Stromal cell of bone marrow (primary cell): ENCODE results near the gene SMPD1.
A peak's percentile ranks its signal among the peaks of the same experiment; 100 is the strongest.

Source experiments
- DNase-seq: peaks from one replicate; pipeline ENCODE4 v3.0.0-alpha.2; 2012; ENCODE audit warnings: low read depth

SMPD1 gene

GRCh38 chr11:6414874-6415328 is 24.6 kb downstream of the SMPD1 start:
- DNase-seq: no peak

- no peak for DNase-seq
Observed at GRCh38 chr11:6415797-6416196, 25.5 kb downstream of the SMPD1 start.

GRCh38 chr11:6417907-6418556 is 27.8 kb downstream of the SMPD1 start:
- no peak for DNase-seq

GRCh38 chr11:6418557-6419008 is 28.3 kb downstream of the SMPD1 start:
- DNase-seq: no peak

- peak; percentile 33 for DNase-seq
Observed at GRCh38 chr11:6419009-6419631, 28.8 kb downstream of the SMPD1 start, which contains the start of gene APBB1. TSS of gene APBB1 (minus strand) at chr11:6419094. CDS start at chr11:6411347, 7,747 bp downstream.

- DNase-seq: no peak
Observed at GRCh38 chr11:6420677-6421076, 30.4 kb downstream of the SMPD1 start.

GRCh38 chr11:6427516-6427915 is 37.2 kb downstream of the SMPD1 start:
- no peak for DNase-seq

- DNase-seq: peak; percentile 27
Observed at GRCh38 chr11:6431861-6432260, 41.6 kb downstream of the SMPD1 start.

GRCh38 chr11:6433998-6434660 is 43.9 kb downstream of the SMPD1 start:
- no peak for DNase-seq

GRCh38 chr11:6437423-6437822 is 47.1 kb downstream of the SMPD1 start:
- no peak for DNase-seq

- no peak for DNase-seq
Observed at GRCh38 chr11:6437993-6438392, 47.7 kb downstream of the SMPD1 start.

- peak; percentile 40 for DNase-seq
Observed at GRCh38 chr11:6438979-6439571, 48.8 kb downstream of the SMPD1 start.

GRCh38 chr11:6440906-6441358 is 50.7 kb downstream of the SMPD1 start, which contains the start of gene HPX:
TSS of gene HPX (minus strand) at chr11:6440987. CDS start at chr11:6440963, 24 bp downstream.
- DNase-seq: no peak

- DNase-seq: no peak
Observed at GRCh38 chr11:6442441-6442840, 52.2 kb downstream of the SMPD1 start.

- DNase-seq: peak; percentile 13
Observed at GRCh38 chr11:6443269-6444003, 53.2 kb downstream of the SMPD1 start.
